Left lobe of liver (tissue), 2 donors: ENCODE measurements around the gene ACYP2. TPM values are rescaled to one million over a fixed set of nuclear protein-coding genes. Genes with fewer than 3 reads are reported as not detected.

Source experiments
- ATAC-seq: fragments of 200-7000 bp; cut with Tn5 transposase; one replicate; pipeline ENCODE4 v1.9.1; 2020; ENCODE audit warnings: mild to moderate bottlenecking, moderate library complexity
- DNase-seq: peaks from one replicate; pipeline ENCODE4 v3.0.0-alpha.2; 2020; ENCODE audit warnings: low spot score
- total RNA-seq: library from RNA; stranded (reverse); gene quantifications from one replicate; pipeline ENCODE4 v1.2.1, GENCODE V29; 2021
- donor health status: DM: no; HTN: no; CAD: no; lungs with moderate emphysema.
- donor health status: DM: no; HTN: yes; CAD: no.

The ACYP2 gene
- total RNA-seq, 1 donor from 2014 or later, result 20.4 TPM

- ATAC-seq (no peak), DNase-seq (no peak)
Measured at GRCh38 chr2:54353216-54353615, 237.8 kb downstream of the ACYP2 start.

Other genes with a start within 250 kb of the ACYP2 start
- gene PSME4, start 144.6 kb upstream of the ACYP2 start, total RNA-seq, result 35.3 TPM
- not detected for gene TSPYL6, start 140.6 kb downstream of the ACYP2 start, total RNA-seq